Prostate gland (tissue), 2 donors: Measurements from ENCODE around the gene TARS1. TPM values are rescaled to one million over a fixed set of nuclear protein-coding genes. Genes with fewer than 3 reads are reported as not detected.

Source experiments
- DNase-seq: peaks from one replicate; pipeline ENCODE4 v3.0.0-alpha.2; 2019; ENCODE audit warnings: low spot score
- H3K27ac ChIP-seq, 2 donors: fragments of 200-600 bp; sonication (generic); 2 replicates each; pipeline ENCODE4 v1.5.1; 2017 to 2019
- H3K27me3 ChIP-seq: fragments of 200-600 bp; sonication (generic); replicated peaks from 2 replicates; pipeline ENCODE4 v1.5.1; 2019; ENCODE audit not compliant: insufficient read depth
- H3K36me3 ChIP-seq, 2 donors: fragments of 200-600 bp; sonication (generic); 1 replicate in 1 of 2; 2 replicates in 1 of 2; pipeline versions ENCODE4 v1.5.1 to v1.8.1; 2017 to 2019
- H3K4me1 ChIP-seq: fragments of 200-600 bp; sonication (generic); replicated peaks from 2 replicates; pipeline ENCODE4 v1.5.1; 2019
- H3K4me3 ChIP-seq, 2 donors: fragments of 200-600 bp; sonication (generic); 2 replicates each; pipeline ENCODE4 v1.5.1; 2017 to 2019
- H3K9me3 ChIP-seq: fragments of 200-600 bp; sonication (generic); 2 replicates; pipeline ENCODE4 v1.5.1; 2017
- POLR2A ChIP-seq: fragments of 450-650 bp; IDR thresholded peaks from one replicate; pipeline ENCODE4 v1.6.1; 2016; ENCODE audit warnings: antibody characterized with exemption, mild to moderate bottlenecking
- POLR2AphosphoS5 ChIP-seq: sonication (generic); formaldehyde crosslinking; IDR thresholded peaks from one replicate; pipeline ENCODE4 v1.6.1; 2017; ENCODE audit warnings: antibody characterized with exemption
- WGBS: methylation state at CpG from one replicate; pipeline ENCODE4 v1.1.5; 2018; 5-methylcytosine and 5-hydroxymethylcytosine counted together
- intact Hi-C: fragments of 100-400 bp; cut with DNase I; formaldehyde crosslinking; loops from one replicate; pipeline ENCODE4 v1.14.2; 2022
- total RNA-seq, 2 donors: library from RNA; depleted of rRNA; stranded (reverse); fragments of >200 nt; gene quantifications; one replicate each; pipeline ENCODE4 v1.1.0, GENCODE V29; 2016
- TF ChIP-seq, protein P1 (sequence below), 4 experiments: fragments of 200-600 bp in 2 of 4; fragments of 450-650 bp in 2 of 4; sonication (generic) in 2 of 4; IDR thresholded peaks; 1 replicate in 3 of 4; 2 replicates in 1 of 4; pipeline ENCODE4 v1.5.1; 2016 to 2019; ENCODE audit warnings: antibody characterized with exemption in 4 of 4, mild to moderate bottlenecking in 2 of 4, moderate library complexity in 2 of 4

Gene TARS1
- total RNA-seq, 2 donors from 2014 or later = 27.4 to 65.9 TPM

GRCh38 chr5:33494466-33494865 is 53.7 kb downstream of the TARS1 start:
- H3K4me3 ChIP-seq = no peak overlapping the region
- intact Hi-C loops = no loop called here
- TF ChIP-seq, protein P1, sequence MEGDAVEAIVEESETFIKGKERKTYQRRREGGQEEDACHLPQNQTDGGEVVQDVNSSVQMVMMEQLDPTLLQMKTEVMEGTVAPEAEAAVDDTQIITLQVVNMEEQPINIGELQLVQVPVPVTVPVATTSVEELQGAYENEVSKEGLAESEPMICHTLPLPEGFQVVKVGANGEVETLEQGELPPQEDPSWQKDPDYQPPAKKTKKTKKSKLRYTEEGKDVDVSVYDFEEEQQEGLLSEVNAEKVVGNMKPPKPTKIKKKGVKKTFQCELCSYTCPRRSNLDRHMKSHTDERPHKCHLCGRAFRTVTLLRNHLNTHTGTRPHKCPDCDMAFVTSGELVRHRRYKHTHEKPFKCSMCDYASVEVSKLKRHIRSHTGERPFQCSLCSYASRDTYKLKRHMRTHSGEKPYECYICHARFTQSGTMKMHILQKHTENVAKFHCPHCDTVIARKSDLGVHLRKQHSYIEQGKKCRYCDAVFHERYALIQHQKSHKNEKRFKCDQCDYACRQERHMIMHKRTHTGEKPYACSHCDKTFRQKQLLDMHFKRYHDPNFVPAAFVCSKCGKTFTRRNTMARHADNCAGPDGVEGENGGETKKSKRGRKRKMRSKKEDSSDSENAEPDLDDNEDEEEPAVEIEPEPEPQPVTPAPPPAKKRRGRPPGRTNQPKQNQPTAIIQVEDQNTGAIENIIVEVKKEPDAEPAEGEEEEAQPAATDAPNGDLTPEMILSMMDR (IDR thresholded peaks at IDR 0.05) = no peak
- no peak for TF ChIP-seq POLR2A
- no peaks in the 10 kb centered on the region for H3K36me3 ChIP-seq
- H3K27ac ChIP-seq = no peak overlapping the region
- WGBS = 0% methylated on average over 1 of the region's 1 CpG
- H3K4me1 ChIP-seq = no peaks in the 10 kb centered on the region
- DNase-seq = no peak
- no peaks in the 10 kb centered on the region for H3K9me3 ChIP-seq
- no peaks in the 10 kb centered on the region for H3K27me3 ChIP-seq

- no peak for DNase-seq
- no peak overlapping the region for H3K4me3 ChIP-seq
- no peaks in the 10 kb centered on the region for H3K4me1 ChIP-seq
- no peaks in the 10 kb centered on the region for H3K9me3 ChIP-seq
- TF ChIP-seq POLR2AphosphoS5 = no peak
- TF ChIP-seq, protein P1 (IDR thresholded peaks at IDR 0.05) = no peak
- TF ChIP-seq POLR2A = no peak
- WGBS = 94% methylated on average over 4 of the region's 4 CpGs
- no peaks in the 10 kb centered on the region for H3K36me3 ChIP-seq
- no peak overlapping the region for H3K27ac ChIP-seq
- H3K27me3 ChIP-seq = no peaks in the 10 kb centered on the region
- intact Hi-C loops = no loop called here
These were observed 60.5 kb downstream of the TARS1 start for GRCh38 chr5:33501260-33501659.

DNA sequence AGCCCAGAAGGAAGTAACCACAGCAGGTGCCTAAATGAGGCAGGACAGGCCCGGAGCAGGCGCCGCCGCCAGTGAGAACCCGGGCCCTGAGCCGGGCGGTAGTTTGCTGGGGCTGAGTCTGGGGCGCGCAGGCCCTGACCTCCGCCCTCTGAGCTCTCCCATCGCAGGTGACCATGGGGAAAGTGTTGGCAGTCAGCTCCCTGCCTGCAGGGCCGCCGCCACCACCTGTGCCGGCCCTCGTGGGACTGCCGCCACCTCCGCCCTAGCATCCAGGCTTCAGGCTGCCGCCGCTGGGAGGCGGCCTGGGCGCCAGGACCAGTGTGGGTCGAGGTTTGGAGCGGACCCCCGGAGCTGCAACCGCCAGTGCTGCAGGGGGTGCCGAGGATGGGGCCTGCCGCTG is 61.1 kb downstream of the TARS1 start:
- intact Hi-C loops = no loop called here
- H3K9me3 ChIP-seq = no peaks in the 10 kb centered on the region
- 95% methylated on average over 27 of the region's 27 CpGs for WGBS
- no peaks in the 10 kb centered on the region for H3K36me3 ChIP-seq
- H3K27me3 ChIP-seq = no peaks in the 10 kb centered on the region
- H3K4me1 ChIP-seq = no peaks in the 10 kb centered on the region
- TF ChIP-seq POLR2A (no peak), POLR2AphosphoS5 (no peak)
- TF ChIP-seq, protein P1 (IDR thresholded peaks at IDR 0.05) = no peak
- H3K4me3 ChIP-seq = no peak overlapping the region
- no peak for DNase-seq
- no peak overlapping the region for H3K27ac ChIP-seq

DNA sequence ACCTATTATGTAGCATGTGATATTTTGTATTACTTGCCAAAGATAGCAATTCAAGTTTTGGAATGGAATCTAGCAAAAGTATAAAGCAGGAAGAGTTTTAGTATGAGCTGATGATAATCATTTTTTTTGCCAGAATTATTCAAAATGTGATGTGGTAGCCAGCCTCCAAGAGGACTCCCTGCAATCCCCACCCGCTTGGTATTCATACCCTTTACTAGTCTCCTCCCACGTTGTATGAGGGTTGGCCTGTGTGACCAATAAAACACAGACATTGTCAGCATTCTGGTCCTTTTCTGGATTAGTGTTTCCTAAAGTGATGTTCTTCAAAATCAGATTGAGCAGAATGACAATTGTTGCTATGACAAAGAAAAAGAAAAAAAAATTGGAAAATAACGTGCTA is 63.8 kb downstream of the TARS1 start:
- Histone ChIP-seq H3K4me3 (no peak overlapping the region), H3K36me3 (no peaks in the 10 kb centered on the region), H3K27me3 (no peaks in the 10 kb centered on the region), H3K27ac (no peak overlapping the region), H3K4me1 (no peaks in the 10 kb centered on the region), H3K9me3 (no peaks in the 10 kb centered on the region)
- DNase-seq = no peak
- 82% methylated on average over 3 of the region's 3 CpGs for WGBS
- no peak for TF ChIP-seq POLR2AphosphoS5
- TF ChIP-seq POLR2A = no peak
- TF ChIP-seq, protein P1 (IDR thresholded peaks at IDR 0.05) = no peak
- intact Hi-C loops = no loop called here

GRCh38 chr5:33507426-33507825 is 66.7 kb downstream of the TARS1 start:
- Histone ChIP-seq H3K4me1 (no peaks in the 10 kb centered on the region), H3K27me3 (no peaks in the 10 kb centered on the region), H3K27ac (no peak overlapping the region), H3K36me3 (no peaks in the 10 kb centered on the region), H3K9me3 (no peaks in the 10 kb centered on the region), H3K4me3 (no peak overlapping the region)
- no peak for TF ChIP-seq POLR2AphosphoS5
- TF ChIP-seq, protein P1 (IDR thresholded peaks at IDR 0.05) = no peak
- TF ChIP-seq POLR2A = no peak
- intact Hi-C loops = no loop called here
- WGBS = 93% methylated on average over 4 of the region's 4 CpGs
- no peak for DNase-seq
